B cell (primary cell): Measurements from ENCODE around the gene STX12. TPM values are rescaled to one million over a fixed set of nuclear protein-coding genes. Genes with fewer than 3 reads are reported as not detected.

Experiments
- ATAC-seq: fragments of 200-7000 bp; cut with Tn5 transposase; one replicate; pipeline ENCODE4 v1.10.0; 2021; ENCODE audit warnings: low read depth, mild to moderate bottlenecking, moderate number of reproducible peaks, moderate library complexity
- CTCF ChIA-PET: fragments of 350-600 bp; sonication (Branson Sonifier 250); formaldehyde crosslinking; loops from one replicate; lab custom pipeline; 2021; ENCODE audit warnings: antibody characterized with exemption, inconsistent platforms; lab: Charles Lee
- POLR2A ChIA-PET: fragments of 350-600 bp; sonication (Branson Sonifier 250); formaldehyde crosslinking; loops from one replicate; lab custom pipeline; 2021; ENCODE audit warnings: antibody characterized with exemption; lab: Charles Lee
- DNase-seq: peaks from one replicate; pipeline ENCODE4 v3.0.0; 2013
- H2AFZ ChIP-seq: 2 replicates; pipeline ENCODE4 v1.6.1; 2012; ENCODE audit warnings: mild to moderate bottlenecking, low read depth, low read length; ENCODE audit not compliant: insufficient read depth, poor library complexity, severe bottlenecking
- H3K27ac ChIP-seq, 2 donors: 1 replicate in 1 of 2; 2 replicates in 1 of 2; pipeline ENCODE4 v1.5.1; 2012 to 2013; ENCODE audit warnings: low read length in 2 of 2, mild to moderate bottlenecking in 2 of 2, moderate library complexity in 1 of 2
- H3K27me3 ChIP-seq, 4 experiments: fragments of 200-600 bp in 1 of 4; sonication (generic) in 1 of 4; replicated peaks in 1 of 4; 1 replicate in 2 of 4; 2 replicates in 2 of 4; pipeline versions ENCODE4 v1.6.1 to v1.7.0; 2013 to 2016; ENCODE audit warnings: low read length in 3 of 4, mild to moderate bottlenecking in 2 of 4, mixed read lengths in 1 of 4, moderate library complexity in 1 of 4; ENCODE audit not compliant: insufficient read depth in 4 of 4, control insufficient read depth in 3 of 4; ENCODE audit errors: control extremely low read depth in 1 of 4
- H3K36me3 ChIP-seq, 2 experiments: replicated peaks in 1 of 2; 1 replicate in 1 of 2; 2 replicates in 1 of 2; pipeline versions ENCODE4 v1.6.1 to v1.7.1; 2013; ENCODE audit warnings: low read length in 1 of 2; ENCODE audit not compliant: insufficient read depth in 2 of 2, control insufficient read depth in 1 of 2; ENCODE audit errors: control extremely low read depth in 1 of 2, extremely low read depth in 1 of 2
- H3K4me1 ChIP-seq, 2 donors: fragments of 200-600 bp in 1 of 2; sonication (generic) in 1 of 2; 1 replicate in 1 of 2; 2 replicates in 1 of 2; pipeline versions ENCODE4 v1.5.1 to v1.6.1; 2013 to 2017; ENCODE audit warnings: low read length in 2 of 2; ENCODE audit not compliant: control insufficient read depth in 2 of 2, insufficient read depth in 2 of 2
- H3K4me2 ChIP-seq: replicated peaks from 2 replicates; pipeline ENCODE3; 2012; ENCODE audit warnings: mild to moderate bottlenecking, low read depth, low read length; ENCODE audit not compliant: poor library complexity, severe bottlenecking
- H3K4me3 ChIP-seq, 5 experiments: fragments of 200-600 bp in 1 of 5; sonication (generic) in 1 of 5; 1 replicate in 3 of 5; 2 replicates in 2 of 5; pipeline versions ENCODE4 v1.5.1 to v1.7.0; 2011 to 2016; ENCODE audit warnings: low read length in 4 of 5, mild to moderate bottlenecking in 4 of 5, low read depth in 2 of 5, control low read depth in 1 of 5, moderate library complexity in 1 of 5; ENCODE audit not compliant: insufficient read depth in 1 of 5; ENCODE audit errors: control extremely low read depth in 1 of 5, extremely low read depth in 1 of 5
- H3K79me2 ChIP-seq: fragments of 200-600 bp; sonication (generic); one replicate; pipeline ENCODE4 v1.6.0; 2016; ENCODE audit warnings: low read length; ENCODE audit not compliant: control insufficient read depth, insufficient read depth
- H3K9ac ChIP-seq: fragments of 200-600 bp; sonication (generic); 2 replicates; pipeline ENCODE4 v1.6.1; 2017; ENCODE audit warnings: mild to moderate bottlenecking, low read length, moderate library complexity
- H3K9me3 ChIP-seq, 3 donors: one replicate each; pipeline versions ENCODE4 v1.6.1 to v1.7.1; 2013; ENCODE audit warnings: low read length in 2 of 3; ENCODE audit not compliant: control insufficient read depth in 2 of 3, insufficient read depth in 1 of 3; ENCODE audit errors: control extremely low read depth in 1 of 3
- H4K20me1 ChIP-seq: 2 replicates; pipeline ENCODE4 v1.6.0; 2012; ENCODE audit warnings: mild to moderate bottlenecking, low read length; ENCODE audit not compliant: insufficient read depth, control insufficient read depth, poor library complexity, severe bottlenecking
- H3K27ac Mint-ChIP-seq: one replicate; pipeline ENCODE4 v1.8.0; 2021; ENCODE audit warnings: mixed read lengths
- H3K27me3 Mint-ChIP-seq: one replicate; pipeline ENCODE4 v1.8.0; 2021; ENCODE audit warnings: mixed read lengths
- H3K4me1 Mint-ChIP-seq: one replicate; pipeline ENCODE4 v1.8.0; 2021; ENCODE audit warnings: mixed read lengths
- H3K4me3 Mint-ChIP-seq: one replicate; pipeline ENCODE4 v1.8.0; 2021; ENCODE audit warnings: mixed read lengths
- H3K9me3 Mint-ChIP-seq: one replicate; pipeline ENCODE4 v1.8.0; 2022; ENCODE audit warnings: mixed read lengths; ENCODE audit not compliant: insufficient read depth
- EZH2 ChIP-seq: IDR thresholded peaks from 2 replicates; pipeline ENCODE4 v1.6.1; 2012; ENCODE audit warnings: borderline replicate concordance, low read depth, mild to moderate bottlenecking, moderate library complexity, low read length; ENCODE audit not compliant: insufficient read depth, poor library complexity, severe bottlenecking
- WGBS: methylation state at CpG from one replicate; pipeline ENCODE4 v1.1.5; 2013; ENCODE audit warnings: missing lambda C conversion rate; ENCODE audit not compliant: insufficient coverage; 5-methylcytosine and 5-hydroxymethylcytosine counted together
- intact Hi-C: fragments of 100-400 bp; cut with micrococcal nuclease; formaldehyde crosslinking; loops from one replicate; pipeline ENCODE4 v1.10.0; 2022
- polyA plus RNA-seq: library from polyadenylated mRNA; depleted of rRNA; stranded (reverse); fragments of >200 nt; gene quantifications from 2 replicates; pipeline ENCODE4 v1.2.3, GENCODE V29; 2012
- total RNA-seq, 2 donors: library from RNA; stranded (reverse); fragments of 120-200 nt in 1 of 2; gene quantifications; 1 replicate in 1 of 2; 2 replicates in 1 of 2; pipeline versions ENCODE4 v1.2.3 to v1.2.4, GENCODE V29; 2013 to 2022
- TF ChIP-seq, protein P1 (sequence below): fragments of 200-600 bp; IDR thresholded peaks from one replicate; pipeline ENCODE4 v1.8.0; 2022; ENCODE audit warnings: antibody characterized with exemption, mild to moderate bottlenecking

Gene STX12
- total and polyA plus RNA-seq, 2 donors (not counting 1 experiment from before 2014, with no cell fraction given): 20.5 to 36.4 TPM

- CTCF ChIA-PET: no interaction called here
- POLR2A ChIA-PET: no interaction called here
These were observed 17.2 kb upstream of the STX12 start for GRCh38 chr1:27755865-27756264.

GRCh38 chr1:27759236-27759635 is 13.8 kb upstream of the STX12 start:
- POLR2A ChIA-PET: no interaction called here

More at GRCh38 chr1:27755865-27756264, 17.2 kb upstream of the STX12 start:
- Histone ChIP-seq H3K36me3 (peaks cover 8 to 61% of the 10 kb centered on the region in 2 experiments), H3K79me2 (no peaks in the 10 kb centered on the region), H2AFZ (no peak overlapping the region), H4K20me1 (no peaks in the 10 kb centered on the region), H3K9ac (no peak overlapping the region), H3K9me3 (no peaks in the 10 kb centered on the region), H3K27ac (no peak overlapping the region), H3K27me3 (no peaks in the 10 kb centered on the region), H3K4me3 (no peak overlapping the region), H3K4me1 (no peaks in the 10 kb centered on the region), H3K4me2 (no peak overlapping the region)
- peaks cover 3% of the 10 kb centered on the region for H3K4me1 Mint-ChIP-seq
- WGBS: 100% methylated on average over 2 of the region's 4 CpGs
- no peak for TF ChIP-seq EZH2
- TF ChIP-seq, protein P1, sequence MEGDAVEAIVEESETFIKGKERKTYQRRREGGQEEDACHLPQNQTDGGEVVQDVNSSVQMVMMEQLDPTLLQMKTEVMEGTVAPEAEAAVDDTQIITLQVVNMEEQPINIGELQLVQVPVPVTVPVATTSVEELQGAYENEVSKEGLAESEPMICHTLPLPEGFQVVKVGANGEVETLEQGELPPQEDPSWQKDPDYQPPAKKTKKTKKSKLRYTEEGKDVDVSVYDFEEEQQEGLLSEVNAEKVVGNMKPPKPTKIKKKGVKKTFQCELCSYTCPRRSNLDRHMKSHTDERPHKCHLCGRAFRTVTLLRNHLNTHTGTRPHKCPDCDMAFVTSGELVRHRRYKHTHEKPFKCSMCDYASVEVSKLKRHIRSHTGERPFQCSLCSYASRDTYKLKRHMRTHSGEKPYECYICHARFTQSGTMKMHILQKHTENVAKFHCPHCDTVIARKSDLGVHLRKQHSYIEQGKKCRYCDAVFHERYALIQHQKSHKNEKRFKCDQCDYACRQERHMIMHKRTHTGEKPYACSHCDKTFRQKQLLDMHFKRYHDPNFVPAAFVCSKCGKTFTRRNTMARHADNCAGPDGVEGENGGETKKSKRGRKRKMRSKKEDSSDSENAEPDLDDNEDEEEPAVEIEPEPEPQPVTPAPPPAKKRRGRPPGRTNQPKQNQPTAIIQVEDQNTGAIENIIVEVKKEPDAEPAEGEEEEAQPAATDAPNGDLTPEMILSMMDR: no peak
- no peak overlapping the region for H3K4me3 Mint-ChIP-seq
- no peaks in the 10 kb centered on the region for H3K9me3 Mint-ChIP-seq
- ATAC-seq (no peak), DNase-seq (no peak)
- intact Hi-C loops: no loop called here
- H3K27me3 Mint-ChIP-seq: no peaks in the 10 kb centered on the region
- H3K27ac Mint-ChIP-seq: no peak overlapping the region

More at GRCh38 chr1:27759236-27759635, 13.8 kb upstream of the STX12 start:
- DNase-seq: no peak
- Histone ChIP-seq H3K4me2 (no peak overlapping the region), H2AFZ (no peak overlapping the region), H3K9ac (no peak overlapping the region), H3K9me3 (no peaks in the 10 kb centered on the region), H3K36me3 (peaks cover 8 to 46% of the 10 kb centered on the region in 2 experiments), H3K79me2 (no peaks in the 10 kb centered on the region), H4K20me1 (no peaks in the 10 kb centered on the region), H3K27me3 (no peaks in the 10 kb centered on the region), H3K4me1 (no peaks in the 10 kb centered on the region), H3K4me3 (no peak overlapping the region), H3K27ac (no peak overlapping the region)
- Mint-ChIP-seq H3K4me1 (no peaks in the 10 kb centered on the region), H3K27me3 (no peaks in the 10 kb centered on the region), H3K4me3 (no peak overlapping the region), H3K27ac (no peak overlapping the region), H3K9me3 (no peaks in the 10 kb centered on the region)
- CTCF ChIA-PET: interaction anchor here (0.7 to 2.6 kb wide), 3 partner anchors 33 to 88 kb away, joined by 4 to 8 read pairs (median 8); partner anchors contain the start of genes FAM76A and IFI6
- no peak for TF ChIP-seq EZH2
- TF ChIP-seq, protein P1: no peak
- intact Hi-C loops: no loop called here
- 100% methylated on average over 1 of the region's 2 CpGs for WGBS
- ATAC-seq: no peak
